HL-60 (cell line): ENCODE measurements around the gene ATP5PB.

Source experiments
- CTCF ChIP-seq: IDR thresholded peaks from one replicate; pipeline ENCODE4 v1.5.1; 2011; ENCODE audit warnings: low read length, control low read depth, inconsistent platforms; ENCODE audit not compliant: insufficient read depth
- GABPA ChIP-seq: IDR thresholded peaks from 2 replicates; pipeline ENCODE4 v1.6.1; 2012; ENCODE audit warnings: low read depth
- POLR2AphosphoS5 ChIP-seq: IDR thresholded peaks from 2 replicates; pipeline ENCODE4 v1.6.1; 2012; ENCODE audit warnings: low read depth
- REST ChIP-seq: IDR thresholded peaks from 2 replicates; pipeline ENCODE4 v1.6.1; 2012; ENCODE audit warnings: low read depth; ENCODE audit not compliant: insufficient replicate concordance

GRCh38 chr1:111466480-111466879 is 17.2 kb downstream of the ATP5PB start:
- TF ChIP-seq POLR2AphosphoS5 (no peak), GABPA (no peak), CTCF (no peak), REST (no peak)
